Left renal pelvis (tissue), 4 donors: ENCODE data around the gene CSF2. TPM values are rescaled to one million over a fixed set of nuclear protein-coding genes. Genes with fewer than 3 reads are reported as not detected.

Source experiments
- DNase-seq, 4 donors: peaks; one replicate each; pipeline ENCODE4 v3.0.0-alpha.2; 2013; ENCODE audit warnings: low read depth in 4 of 4, low spot score in 3 of 4
- polyA plus RNA-seq, 4 donors: library from polyadenylated mRNA; unstranded; fragments of 120-200 nt; gene quantifications; one replicate each; pipeline ENCODE4 v1.2.1, GENCODE V29; 2013; ENCODE audit not compliant: insufficient read length in 4 of 4

The CSF2 gene
- polyA plus RNA-seq, 4 donors = not detected

- peak in 1 of 4 donors; percentile 14 for DNase-seq
These were observed 12.7 kb downstream of the CSF2 start for GRCh38 chr5:132086277-132086794.

GRCh38 chr5:132087176-132087575 lies 13.6 kb downstream of the CSF2 start:
- DNase-seq = no peak

- no peak for DNase-seq
These were observed 14.1 kb downstream of the CSF2 start for GRCh38 chr5:132087661-132088060.

GRCh38 chr5:132089363-132089762 lies 15.8 kb downstream of the CSF2 start:
- DNase-seq = no peak

GRCh38 chr5:132090107-132090506 lies 16.5 kb downstream of the CSF2 start:
- DNase-seq = no peak

- DNase-seq = no peak
These were observed 19.7 kb downstream of the CSF2 start for GRCh38 chr5:132093271-132093670.

- no peak for DNase-seq
These were observed 20.9 kb downstream of the CSF2 start for GRCh38 chr5:132094393-132095076.

- no peak for DNase-seq
These were observed 21.5 kb downstream of the CSF2 start for GRCh38 chr5:132095077-132095410.

GRCh38 chr5:132095424-132095972 lies 21.9 kb downstream of the CSF2 start:
- DNase-seq = no peak

- DNase-seq = no peak
These were observed 23.3 kb downstream of the CSF2 start for GRCh38 chr5:132096904-132097303.

GRCh38 chr5:132098151-132098594 lies 24.6 kb downstream of the CSF2 start:
- DNase-seq = no peak

- DNase-seq = no peak
These were observed 25.0 kb downstream of the CSF2 start for GRCh38 chr5:132098621-132099020.

GRCh38 chr5:132099076-132099748 lies 25.6 kb downstream of the CSF2 start:
- no peak for DNase-seq

- no peak for DNase-seq
These were observed 26.3 kb downstream of the CSF2 start for GRCh38 chr5:132099905-132100304.

GRCh38 chr5:132100672-132101261 lies 27.2 kb downstream of the CSF2 start:
- no peak for DNase-seq

GRCh38 chr5:132101385-132101880 lies 27.8 kb downstream of the CSF2 start:
- no peak for DNase-seq

GRCh38 chr5:132102101-132102701 lies 28.6 kb downstream of the CSF2 start:
- DNase-seq = no peak

GRCh38 chr5:132102944-132103331 lies 29.3 kb downstream of the CSF2 start:
- DNase-seq = no peak

- DNase-seq = peak in 1 of 4 donors; percentile 16
These were observed 29.9 kb downstream of the CSF2 start for GRCh38 chr5:132103332-132103951.

- DNase-seq = no peak
These were observed 30.4 kb downstream of the CSF2 start for GRCh38 chr5:132103969-132104391.
